Measurements from ENCODE around the gene GPRC5C.

The GPRC5C gene

GRCh38 chr17:74408815-74409214, 23.1 kb upstream of the GPRC5C start:
- H3K4me2 ChIP-seq: no peak overlapping the region
- TF ChIP-seq, protein P1, sequence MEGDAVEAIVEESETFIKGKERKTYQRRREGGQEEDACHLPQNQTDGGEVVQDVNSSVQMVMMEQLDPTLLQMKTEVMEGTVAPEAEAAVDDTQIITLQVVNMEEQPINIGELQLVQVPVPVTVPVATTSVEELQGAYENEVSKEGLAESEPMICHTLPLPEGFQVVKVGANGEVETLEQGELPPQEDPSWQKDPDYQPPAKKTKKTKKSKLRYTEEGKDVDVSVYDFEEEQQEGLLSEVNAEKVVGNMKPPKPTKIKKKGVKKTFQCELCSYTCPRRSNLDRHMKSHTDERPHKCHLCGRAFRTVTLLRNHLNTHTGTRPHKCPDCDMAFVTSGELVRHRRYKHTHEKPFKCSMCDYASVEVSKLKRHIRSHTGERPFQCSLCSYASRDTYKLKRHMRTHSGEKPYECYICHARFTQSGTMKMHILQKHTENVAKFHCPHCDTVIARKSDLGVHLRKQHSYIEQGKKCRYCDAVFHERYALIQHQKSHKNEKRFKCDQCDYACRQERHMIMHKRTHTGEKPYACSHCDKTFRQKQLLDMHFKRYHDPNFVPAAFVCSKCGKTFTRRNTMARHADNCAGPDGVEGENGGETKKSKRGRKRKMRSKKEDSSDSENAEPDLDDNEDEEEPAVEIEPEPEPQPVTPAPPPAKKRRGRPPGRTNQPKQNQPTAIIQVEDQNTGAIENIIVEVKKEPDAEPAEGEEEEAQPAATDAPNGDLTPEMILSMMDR (conservative IDR thresholded peaks at IDR 0.05; ENCODE audit: low read depth, low read length): no peak
- H2AFZ ChIP-seq (ENCODE audit: low read depth): no peak overlapping the region
- no peaks in the 10 kb centered on the region for H4K20me1 ChIP-seq (ENCODE audit: insufficient read depth)
- no peaks in the 10 kb centered on the region for H3K4me1 ChIP-seq (ENCODE audit: low read depth, poor library complexity, severe bottlenecking)
- no peak overlapping the region for H3K4me3 ChIP-seq (IDR thresholded peaks at IDR 0.05; ENCODE audit: insufficient read depth, low read depth, low read length)
- peaks cover 69% of the 10 kb centered on the region; the same call in 1 of the 2 replicates for H3K27me3 ChIP-seq (ENCODE audit: insufficient read depth, low read depth)
- no peak overlapping the region for H3K9ac ChIP-seq
- H3K36me3 ChIP-seq (ENCODE audit: insufficient read depth): no peaks in the 10 kb centered on the region
- no peaks in the 10 kb centered on the region for H3K79me2 ChIP-seq (ENCODE audit: insufficient read depth, low read depth)
- no peak overlapping the region for H3K27ac ChIP-seq

GRCh38 chr17:74410001-74410443, 21.9 kb upstream of the GPRC5C start:
- Histone ChIP-seq H3K36me3 (ENCODE audit: insufficient read depth) (no peaks in the 10 kb centered on the region), H3K4me3 (IDR thresholded peaks at IDR 0.05; ENCODE audit: insufficient read depth, low read depth, low read length) (no peak overlapping the region), H3K27me3 (ENCODE audit: insufficient read depth, low read depth) (peaks cover 72% of the 10 kb centered on the region; the same call in 1 of the 2 replicates), H3K79me2 (ENCODE audit: insufficient read depth, low read depth) (no peaks in the 10 kb centered on the region), H2AFZ (ENCODE audit: low read depth) (no peak overlapping the region), H3K27ac (no peak overlapping the region), H3K4me1 (ENCODE audit: low read depth, poor library complexity, severe bottlenecking) (no peaks in the 10 kb centered on the region), H4K20me1 (ENCODE audit: insufficient read depth) (no peaks in the 10 kb centered on the region), H3K4me2 (no peak overlapping the region), H3K9ac (no peak overlapping the region)
- TF ChIP-seq, protein P1 (conservative IDR thresholded peaks at IDR 0.05; ENCODE audit: low read depth, low read length): no peak

- H2AFZ ChIP-seq (ENCODE audit: low read depth): no peak overlapping the region
- H3K27me3 ChIP-seq (ENCODE audit: insufficient read depth, low read depth): peaks cover 65% of the 10 kb centered on the region; the same call in 1 of the 2 replicates
- no peaks in the 10 kb centered on the region for H4K20me1 ChIP-seq (ENCODE audit: insufficient read depth)
- no peak overlapping the region for H3K9ac ChIP-seq
- no peak overlapping the region for H3K27ac ChIP-seq
- H3K36me3 ChIP-seq (ENCODE audit: insufficient read depth): no peaks in the 10 kb centered on the region
- no peak overlapping the region for H3K4me2 ChIP-seq
- H3K4me1 ChIP-seq (ENCODE audit: low read depth, poor library complexity, severe bottlenecking): no peaks in the 10 kb centered on the region
- H3K79me2 ChIP-seq (ENCODE audit: insufficient read depth, low read depth): no peaks in the 10 kb centered on the region
- H3K4me3 ChIP-seq (IDR thresholded peaks at IDR 0.05; ENCODE audit: insufficient read depth, low read depth, low read length): no peak overlapping the region
- TF ChIP-seq, protein P1 (conservative IDR thresholded peaks at IDR 0.05; ENCODE audit: low read depth, low read length): no peak
Measured at GRCh38 chr17:74412581-74412980, 19.3 kb upstream of the GPRC5C start.

DNA sequence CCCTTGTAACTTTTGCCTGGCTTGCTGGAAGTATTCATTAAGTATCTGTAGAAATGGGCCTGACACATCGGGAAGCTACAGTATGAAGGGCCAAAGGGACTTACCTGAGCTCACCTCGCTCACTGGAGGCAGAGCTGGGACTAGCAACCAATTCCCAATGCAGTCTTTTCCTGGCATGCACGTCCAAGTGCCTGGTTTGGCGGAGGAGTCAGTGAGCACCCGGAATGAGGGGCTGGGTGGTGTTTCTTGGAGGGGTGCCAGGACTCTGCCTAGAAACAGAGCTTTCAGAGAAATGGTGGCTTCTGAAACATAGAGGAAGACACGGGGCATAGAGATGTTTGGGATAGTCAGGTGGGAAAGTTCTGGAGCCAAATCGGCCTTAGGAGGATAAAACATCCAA, 18.4 kb upstream of the GPRC5C start:
- H3K27me3 ChIP-seq (ENCODE audit: insufficient read depth, low read depth): peaks cover 63% of the 10 kb centered on the region; the same call in 1 of the 2 replicates
- no peaks in the 10 kb centered on the region for H3K36me3 ChIP-seq (ENCODE audit: insufficient read depth)
- no peaks in the 10 kb centered on the region for H3K79me2 ChIP-seq (ENCODE audit: insufficient read depth, low read depth)
- no peak overlapping the region for H2AFZ ChIP-seq (ENCODE audit: low read depth)
- H3K4me3 ChIP-seq (IDR thresholded peaks at IDR 0.05; ENCODE audit: insufficient read depth, low read depth, low read length): no peak overlapping the region
- H3K27ac ChIP-seq: no peak overlapping the region
- TF ChIP-seq, protein P1 (conservative IDR thresholded peaks at IDR 0.05; ENCODE audit: low read depth, low read length): no peak
- no peak overlapping the region for H3K4me2 ChIP-seq
- H3K9ac ChIP-seq: no peak overlapping the region
- H3K4me1 ChIP-seq (ENCODE audit: low read depth, poor library complexity, severe bottlenecking): no peaks in the 10 kb centered on the region
- H4K20me1 ChIP-seq (ENCODE audit: insufficient read depth): no peaks in the 10 kb centered on the region

Data from KMS-11 (cell line).